AG04450 (cell line): ENCODE data around the gene AZIN2. TPM values are rescaled to one million over a fixed set of nuclear protein-coding genes. Genes with fewer than 3 reads are reported as not detected.

Experiments used
- CTCF ChIA-PET: fragments of 300-600, 350-600 bp; formaldehyde crosslinking; extraction: SDS; loops from one replicate; lab custom pipeline; 2022; ENCODE audit warnings: antibody characterized with exemption, inconsistent platforms; lab: Charles Lee
- POLR2A ChIA-PET: fragments of 350-600 bp; formaldehyde crosslinking; extraction: SDS; loops from one replicate; lab custom pipeline; 2021; ENCODE audit warnings: antibody characterized with exemption, inconsistent platforms; lab: Yijun Ruan, JAX
- DNase-seq: peaks from one replicate; pipeline ENCODE4 v3.0.0-alpha.2; 2011; ENCODE audit warnings: low read depth, low spot score
- H3K27ac ChIP-seq: one replicate; pipeline ENCODE4 v1.5.1; 2012; ENCODE audit warnings: low read depth, low read length, control low read depth
- H3K27me3 ChIP-seq: one replicate; pipeline ENCODE4 v1.6.0; 2012; ENCODE audit warnings: low read length; ENCODE audit not compliant: control insufficient read depth, insufficient read depth
- H3K4me3 ChIP-seq: 2 replicates; pipeline ENCODE4 v1.5.1; 2011; ENCODE audit warnings: mild to moderate bottlenecking, low read depth, low read length, control low read depth
- H3K9me3 ChIP-seq: 2 replicates; pipeline ENCODE4 v1.5.1; 2012; ENCODE audit warnings: low read length; ENCODE audit not compliant: control insufficient read depth, insufficient read depth
- polyA plus RNA-seq: library from polyadenylated mRNA; depleted of rRNA; stranded (reverse); fragments of >200 nt; gene quantifications from 2 replicates; pipeline ENCODE4 v1.2.3, GENCODE V29; 2011
- TF ChIP-seq, protein P1 (sequence below): IDR thresholded peaks from 2 replicates; pipeline ENCODE4 v1.5.1; 2011; ENCODE audit warnings: low read depth, low read length, control low read depth, inconsistent platforms

Gene AZIN2
- polyA plus RNA-seq, 1 experiment: 7.0 TPM

DNA sequence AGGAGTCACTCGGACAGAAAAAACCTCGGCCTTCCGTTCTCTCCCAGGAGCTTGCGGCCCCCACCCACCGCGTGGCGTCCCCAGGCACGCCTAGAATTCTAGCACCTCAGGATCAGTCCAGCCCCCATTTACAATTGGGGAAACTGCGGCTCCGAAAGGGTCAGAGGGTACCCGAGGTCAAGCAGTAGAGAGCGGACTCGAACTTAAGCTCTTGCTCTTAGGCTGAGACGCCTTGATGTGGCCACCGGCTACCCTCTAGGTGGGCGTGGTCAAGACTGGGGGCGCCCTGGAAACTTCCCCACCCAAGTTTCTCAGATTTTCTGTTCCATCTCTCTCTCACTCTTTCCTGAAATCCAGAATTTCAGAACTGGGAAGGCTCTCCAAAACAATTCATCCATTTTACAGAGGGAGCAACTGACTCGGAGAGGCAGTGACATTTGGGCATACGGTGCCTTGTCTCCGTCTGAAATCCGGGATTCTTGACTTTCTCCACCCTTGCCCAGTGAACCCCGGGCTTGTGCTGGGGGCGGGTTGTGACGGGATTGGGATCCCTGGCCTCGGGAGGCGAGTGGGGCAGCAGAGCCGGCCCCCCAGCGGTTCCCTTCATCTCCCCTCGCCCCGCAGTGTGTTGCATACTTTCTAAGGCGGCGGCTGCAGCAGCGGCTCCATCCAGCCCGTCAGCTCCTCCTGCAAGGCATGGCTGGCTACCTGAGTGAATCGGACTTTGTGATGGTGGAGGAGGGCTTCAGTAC is 777 bp downstream of the AZIN2 start:
- H3K27me3 ChIP-seq: no peaks in the 10 kb centered on the region
- CTCF ChIA-PET: interaction anchor here (0.5 to 7.8 kb wide), 6 partner anchors 14 to 531 kb away, joined by 4 to 67 read pairs (median 11); no protein-coding TSS in a partner anchor
- peak overlapping the region; percentile 95 for H3K4me3 ChIP-seq
- H3K27ac ChIP-seq: no peak overlapping the region
- TF ChIP-seq, protein P1, sequence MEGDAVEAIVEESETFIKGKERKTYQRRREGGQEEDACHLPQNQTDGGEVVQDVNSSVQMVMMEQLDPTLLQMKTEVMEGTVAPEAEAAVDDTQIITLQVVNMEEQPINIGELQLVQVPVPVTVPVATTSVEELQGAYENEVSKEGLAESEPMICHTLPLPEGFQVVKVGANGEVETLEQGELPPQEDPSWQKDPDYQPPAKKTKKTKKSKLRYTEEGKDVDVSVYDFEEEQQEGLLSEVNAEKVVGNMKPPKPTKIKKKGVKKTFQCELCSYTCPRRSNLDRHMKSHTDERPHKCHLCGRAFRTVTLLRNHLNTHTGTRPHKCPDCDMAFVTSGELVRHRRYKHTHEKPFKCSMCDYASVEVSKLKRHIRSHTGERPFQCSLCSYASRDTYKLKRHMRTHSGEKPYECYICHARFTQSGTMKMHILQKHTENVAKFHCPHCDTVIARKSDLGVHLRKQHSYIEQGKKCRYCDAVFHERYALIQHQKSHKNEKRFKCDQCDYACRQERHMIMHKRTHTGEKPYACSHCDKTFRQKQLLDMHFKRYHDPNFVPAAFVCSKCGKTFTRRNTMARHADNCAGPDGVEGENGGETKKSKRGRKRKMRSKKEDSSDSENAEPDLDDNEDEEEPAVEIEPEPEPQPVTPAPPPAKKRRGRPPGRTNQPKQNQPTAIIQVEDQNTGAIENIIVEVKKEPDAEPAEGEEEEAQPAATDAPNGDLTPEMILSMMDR: no peak
- POLR2A ChIA-PET: interaction anchor here (0.8 kb wide), 1 partner anchor 17 kb away, joined by 3 read pairs; no protein-coding TSS in a partner anchor
- no peak for DNase-seq
- no peaks in the 10 kb centered on the region; the same call in 1 of the 2 replicates for H3K9me3 ChIP-seq

DNA sequence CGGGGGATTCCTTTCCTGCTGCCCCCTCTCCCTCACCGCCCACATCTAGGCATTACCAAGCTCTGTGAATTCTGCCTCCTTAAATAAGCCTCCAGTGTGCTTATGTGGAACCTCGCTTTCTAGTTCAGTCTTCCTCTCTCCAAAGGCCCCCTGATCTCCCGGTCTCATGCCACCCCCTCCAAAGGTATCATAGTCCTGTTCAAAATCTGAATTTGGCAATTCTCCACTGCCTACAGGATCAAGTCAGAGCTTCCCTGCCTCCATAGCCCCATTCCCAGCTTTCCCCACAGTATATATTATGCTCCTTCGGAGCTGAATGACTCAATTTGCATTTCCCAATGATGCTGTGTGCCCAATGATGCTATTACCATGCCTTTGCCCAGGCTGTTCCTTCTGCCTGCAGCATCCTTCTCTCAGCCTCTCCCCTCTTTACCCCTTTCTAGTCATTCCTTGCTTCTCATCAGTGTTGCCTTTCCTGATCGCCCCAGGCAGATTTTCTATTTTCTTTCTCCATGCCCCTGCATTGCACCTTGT is 1.7 kb downstream of the AZIN2 start:
- H3K4me3 ChIP-seq: peak overlapping the region; percentile 95
- TF ChIP-seq, protein P1: no peak
- H3K27ac ChIP-seq: no peak overlapping the region
- no peak for DNase-seq
- ChIA-PET CTCF (interaction anchor here (1.2 to 7.8 kb wide), 5 partner anchors 13 to 207 kb away, joined by 4 to 67 read pairs (median 14); no protein-coding TSS in a partner anchor), POLR2A (no interaction called here)
- H3K27me3 ChIP-seq: no peaks in the 10 kb centered on the region
- no peaks in the 10 kb centered on the region; the same call in 1 of the 2 replicates for H3K9me3 ChIP-seq

DNA sequence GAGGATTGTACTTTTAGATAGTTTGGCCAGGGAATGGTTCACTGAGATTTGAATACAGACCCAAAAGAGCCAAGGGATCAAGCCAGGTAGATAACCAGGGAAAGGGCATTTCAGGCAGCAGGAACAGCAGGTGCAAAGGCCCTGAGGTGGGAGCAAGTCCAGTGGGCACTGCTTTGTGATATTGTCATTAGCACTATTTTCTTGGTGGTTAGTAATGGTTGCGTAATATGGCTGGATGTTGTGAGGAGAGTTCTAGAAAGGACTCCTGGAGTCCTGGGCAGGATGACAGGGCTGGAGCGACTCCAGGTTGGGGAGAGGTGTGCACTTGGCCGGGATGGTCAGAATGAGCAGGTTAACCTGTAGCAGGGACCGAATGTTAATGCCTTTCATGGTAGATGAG is 4.4 kb downstream of the AZIN2 start:
- H3K9me3 ChIP-seq: no peaks in the 10 kb centered on the region; the same call in 1 of the 2 replicates
- no peak overlapping the region for H3K27ac ChIP-seq
- H3K4me3 ChIP-seq: no peak overlapping the region
- CTCF ChIA-PET: interaction anchor here (0.6 to 7.8 kb wide), 24 partner anchors 10 to 326 kb away, joined by 3 to 67 read pairs (median 4); partner anchors contain the start of genes FNDC5, HPCA and TRIM62
- POLR2A ChIA-PET: no interaction called here
- H3K27me3 ChIP-seq: no peaks in the 10 kb centered on the region
- TF ChIP-seq, protein P1: no peak
- DNase-seq: no peak

DNA sequence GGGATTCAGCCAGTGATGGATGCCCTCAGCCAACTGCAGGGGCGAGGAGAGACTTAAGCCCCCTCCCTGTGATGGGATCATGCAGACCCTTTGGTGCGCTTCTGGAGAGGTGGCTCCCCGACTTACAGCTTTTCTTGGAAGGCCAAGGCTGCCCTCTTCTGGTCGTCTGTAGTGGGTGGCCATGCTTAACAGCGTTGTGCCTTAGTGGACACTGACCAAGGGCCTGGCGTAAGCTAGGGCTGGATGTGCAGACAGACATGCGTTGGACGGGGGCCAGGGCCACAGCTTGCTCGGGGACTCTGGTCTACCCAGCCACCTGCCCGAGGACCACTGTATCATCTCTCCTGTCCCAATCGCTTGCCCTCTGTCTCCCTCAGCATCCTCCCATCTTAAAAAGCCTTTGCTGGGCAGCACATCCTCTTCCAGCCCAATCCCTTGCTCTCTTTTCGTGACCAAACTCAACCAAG is 5.5 kb downstream of the AZIN2 start:
- H3K27me3 ChIP-seq: no peaks in the 10 kb centered on the region
- ChIA-PET POLR2A (interaction anchor here (0.5 to 1.1 kb wide), 5 partner anchors 41 to 343 kb away, joined by 3 to 7 read pairs (median 3); partner anchors contain the start of genes RNF19B and TRIM62), CTCF (interaction anchor here (0.5 to 7.8 kb wide), 36 partner anchors 9 to 682 kb away, joined by 3 to 67 read pairs (median 4); partner anchors contain the start of genes FNDC5, HPCA and TRIM62)
- no peaks in the 10 kb centered on the region for H3K9me3 ChIP-seq
- DNase-seq: peak; percentile 53
- no peak overlapping the region for H3K4me3 ChIP-seq
- TF ChIP-seq, protein P1: peak; percentile 80
- no peak overlapping the region for H3K27ac ChIP-seq
